Natural killer cell (primary cell): Measurements from ENCODE around the gene G6PC1. TPM values are rescaled to one million over a fixed set of nuclear protein-coding genes. Genes with fewer than 3 reads are reported as not detected.
"Not testable (repeated sequence)": the region's sequence is repeated elsewhere in the genome, so short reads cannot be mapped to it uniquely, and the experiment has no call there.

Experiments used
- ATAC-seq, 3 donors: fragments of 150-1000 bp in 2 of 3; fragments of 200-7000 bp in 1 of 3; cut with Tn5 transposase; 1 replicate in 1 of 3; 2 replicates in 2 of 3; pipeline ENCODE4 v1.10.0; 2021; ENCODE audit warnings: mild to moderate bottlenecking in 2 of 3, moderate library complexity in 2 of 3
- DNase-seq, 2 donors: peaks; one replicate each; pipeline versions ENCODE4 v3.0.0 to v3.0.0-alpha.2; 2013 to 2021; ENCODE audit warnings: mixed read lengths in 1 of 2
- H3K27ac ChIP-seq: one replicate; pipeline ENCODE4 v1.5.1; 2013; ENCODE audit warnings: mild to moderate bottlenecking, low read length
- H3K27me3 ChIP-seq: one replicate; pipeline ENCODE4 v1.6.1; 2013; ENCODE audit warnings: low read length; ENCODE audit not compliant: control insufficient read depth, insufficient read depth
- H3K36me3 ChIP-seq: one replicate; pipeline ENCODE4 v1.6.1; 2013; ENCODE audit warnings: low read length; ENCODE audit not compliant: control insufficient read depth, insufficient read depth
- H3K4me1 ChIP-seq: one replicate; pipeline ENCODE4 v1.6.1; 2013; ENCODE audit warnings: low read length; ENCODE audit not compliant: control insufficient read depth, insufficient read depth
- H3K4me3 ChIP-seq: one replicate; pipeline ENCODE4 v1.5.1; 2013; ENCODE audit warnings: low read length
- H3K9me3 ChIP-seq: one replicate; pipeline ENCODE4 v1.6.1; 2013; ENCODE audit warnings: low read length; ENCODE audit not compliant: control insufficient read depth, insufficient read depth
- H3K27ac Mint-ChIP-seq, 2 donors: one replicate each; pipeline ENCODE4 v1.8.0; 2022; ENCODE audit warnings: mild to moderate bottlenecking in 2 of 2, mixed read lengths in 2 of 2, moderate library complexity in 1 of 2
- H3K27me3 Mint-ChIP-seq, 2 donors: one replicate each; pipeline ENCODE4 v1.8.0; 2022; ENCODE audit warnings: low read depth in 2 of 2, mixed read lengths in 2 of 2
- H3K36me3 Mint-ChIP-seq: one replicate; pipeline ENCODE4 v1.8.0; 2022; ENCODE audit warnings: mixed read lengths
- H3K4me1 Mint-ChIP-seq, 2 donors: one replicate each; pipeline ENCODE4 v1.8.0; 2022; ENCODE audit warnings: mixed read lengths in 2 of 2
- H3K4me3 Mint-ChIP-seq: one replicate; pipeline ENCODE4 v1.8.0; 2022; ENCODE audit warnings: mild to moderate bottlenecking, moderate library complexity, mixed read lengths
- H3K9me3 Mint-ChIP-seq, 2 donors: one replicate each; pipeline ENCODE4 v1.8.0; 2022; ENCODE audit warnings: mixed read lengths in 2 of 2
- CTCF ChIP-seq: fragments of 200-600 bp; IDR thresholded peaks from one replicate; pipeline ENCODE4 v1.8.0; 2022; ENCODE audit warnings: antibody characterized with exemption
- WGBS: methylation state at CpG from one replicate; pipeline ENCODE4 v1.1.7; 2013; ENCODE audit warnings: missing lambda C conversion rate; ENCODE audit not compliant: insufficient coverage; 5-methylcytosine and 5-hydroxymethylcytosine counted together
- intact Hi-C: fragments of 100-400 bp; cut with micrococcal nuclease; formaldehyde crosslinking; loops from one replicate; pipeline ENCODE4 v1.14.2; 2022
- total RNA-seq, 4 donors: library from RNA; stranded (reverse); fragments of 120-200 nt in 1 of 4; gene quantifications; one replicate each; pipeline versions ENCODE4 v1.2.3 to v1.2.4, GENCODE V29; 2013 to 2022

The G6PC1 gene
- total RNA-seq, 3 donors from 2014 or later (not counting 1 experiment from before 2014, with no cell fraction given) = not detected

- intact Hi-C loops = no loop called here
- no peak for DNase-seq
- Mint-ChIP-seq H3K4me3 (no peak overlapping the region), H3K27me3 (peaks cover 0 to 5% of the 10 kb centered on the region in 2 donors), H3K27ac (no peak overlapping the region), H3K4me1 (no peaks in the 10 kb centered on the region), H3K36me3 (no peaks in the 10 kb centered on the region), H3K9me3 (no peaks in the 10 kb centered on the region)
- H3K9me3 ChIP-seq = no peaks in the 10 kb centered on the region
- no peaks in the 10 kb centered on the region for H3K4me1 ChIP-seq
- WGBS = 46% methylated on average over 2 of the region's 2 CpGs
- no peak overlapping the region for H3K27ac ChIP-seq
- no peaks in the 10 kb centered on the region for H3K36me3 ChIP-seq
- H3K4me3 ChIP-seq = no peak overlapping the region
- no peak for ATAC-seq
- TF ChIP-seq CTCF = no peak
- no peaks in the 10 kb centered on the region for H3K27me3 ChIP-seq
Measured at GRCh38 chr17:42895185-42895555, 5.4 kb upstream of the G6PC1 start.

- Histone ChIP-seq H3K27ac (no peak overlapping the region), H3K4me1 (no peaks in the 10 kb centered on the region), H3K27me3 (no peaks in the 10 kb centered on the region), H3K9me3 (no peaks in the 10 kb centered on the region), H3K36me3 (no peaks in the 10 kb centered on the region), H3K4me3 (no peak overlapping the region)
- Mint-ChIP-seq H3K36me3 (no peaks in the 10 kb centered on the region), H3K27me3 (peaks cover 0 to 9% of the 10 kb centered on the region in 2 donors), H3K4me1 (no peaks in the 10 kb centered on the region), H3K27ac (no peak overlapping the region), H3K9me3 (no peaks in the 10 kb centered on the region), H3K4me3 (no peak overlapping the region)
- DNase-seq (no peak), ATAC-seq (no peak)
- no peak for TF ChIP-seq CTCF
- WGBS = 88% methylated on average over 7 of the region's 7 CpGs
- intact Hi-C loops = no loop called here
Measured at GRCh38 chr17:42898147-42898811, 2.3 kb upstream of the G6PC1 start.

GRCh38 chr17:42899981-42900380 lies 618 bp upstream of the G6PC1 start:
- H3K27ac ChIP-seq, H3K4me3 Mint-ChIP-seq, DNase-seq, intact Hi-C loops, H3K27me3 Mint-ChIP-seq, ATAC-seq, H3K4me1 Mint-ChIP-seq, H3K27ac Mint-ChIP-seq, H3K9me3 ChIP-seq, H3K4me1 ChIP-seq, H3K36me3 ChIP-seq, H3K9me3 Mint-ChIP-seq, H3K4me3 ChIP-seq, H3K27me3 ChIP-seq, H3K36me3 Mint-ChIP-seq: not testable (repeated sequence)
- 89% methylated on average over 3 of the region's 3 CpGs for WGBS

- Mint-ChIP-seq H3K36me3 (no peaks in the 10 kb centered on the region), H3K27ac (no peak overlapping the region), H3K4me3 (no peak overlapping the region), H3K4me1 (no peaks in the 10 kb centered on the region), H3K9me3 (no peaks in the 10 kb centered on the region), H3K27me3 (peaks cover 0 to 9% of the 10 kb centered on the region in 2 donors)
- H3K9me3 ChIP-seq = no peaks in the 10 kb centered on the region
- intact Hi-C loops = no loop called here
- no peak overlapping the region for H3K4me3 ChIP-seq
- WGBS = 95% methylated on average over 7 of the region's 10 CpGs
- no peaks in the 10 kb centered on the region for H3K27me3 ChIP-seq
- no peaks in the 10 kb centered on the region for H3K36me3 ChIP-seq
- ATAC-seq (no peak), DNase-seq (no peak)
- H3K27ac ChIP-seq = no peak overlapping the region
- no peak for TF ChIP-seq CTCF
- no peaks in the 10 kb centered on the region for H3K4me1 ChIP-seq
Measured at GRCh38 chr17:42901535-42902229, 1.1 kb downstream of the G6PC1 start.
